Activated T-cell treated with anti-CD3 and anti-CD28 coated beads, Interleukin-2, amount 50 U/mL, for 72 hours (primary cell): Measurements from ENCODE around the gene ZNF487. TPM values are rescaled to one million over a fixed set of nuclear protein-coding genes. Genes with fewer than 3 reads are reported as not detected.
"Not testable (repeated sequence)": the region's sequence is repeated elsewhere in the genome, so short reads cannot be mapped to it uniquely, and the experiment has no call there.

Experiments
- ATAC-seq, 2 donors: fragments of 150-1000 bp; cut with Tn5 transposase; replicated peaks in 1 of 2; 2 replicates each; pipeline ENCODE4 v1.10.0; 2021; ENCODE audit warnings: moderate library complexity in 2 of 2, mild to moderate bottlenecking in 1 of 2
- DNase-seq, 2 donors: peaks; one replicate each; pipeline ENCODE4 v3.0.0; 2021 to 2022; ENCODE audit warnings: mixed read lengths in 1 of 2
- H3K27ac Mint-ChIP-seq: one replicate; pipeline ENCODE4 v1.8.0; 2022; ENCODE audit warnings: mild to moderate bottlenecking, moderate library complexity, mixed read lengths
- H3K27me3 Mint-ChIP-seq: one replicate; pipeline ENCODE4 v1.8.0; 2022; ENCODE audit warnings: low read depth, mixed read lengths
- H3K36me3 Mint-ChIP-seq, 2 donors: one replicate each; pipeline ENCODE4 v1.8.0; 2022; ENCODE audit warnings: mixed read lengths in 2 of 2, mild to moderate bottlenecking in 1 of 2; ENCODE audit not compliant: insufficient read depth in 2 of 2
- H3K4me1 Mint-ChIP-seq: one replicate; pipeline ENCODE4 v1.8.0; 2022; ENCODE audit warnings: low read depth, mixed read lengths
- H3K4me3 Mint-ChIP-seq, 2 donors: one replicate each; pipeline ENCODE4 v1.8.0; 2022; ENCODE audit warnings: mild to moderate bottlenecking in 2 of 2, mixed read lengths in 2 of 2, moderate library complexity in 2 of 2
- H3K9me3 Mint-ChIP-seq, 2 donors: one replicate each; pipeline ENCODE4 v1.8.0; 2022; ENCODE audit warnings: mixed read lengths in 2 of 2
- total RNA-seq, 2 donors: library from RNA; stranded (reverse); gene quantifications; one replicate each; pipeline ENCODE4 v1.2.3, GENCODE V29; 2022

The ZNF487 gene
- total RNA-seq = 1 to 10 TPM; 2.9 to 3.6 TPM

DNA sequence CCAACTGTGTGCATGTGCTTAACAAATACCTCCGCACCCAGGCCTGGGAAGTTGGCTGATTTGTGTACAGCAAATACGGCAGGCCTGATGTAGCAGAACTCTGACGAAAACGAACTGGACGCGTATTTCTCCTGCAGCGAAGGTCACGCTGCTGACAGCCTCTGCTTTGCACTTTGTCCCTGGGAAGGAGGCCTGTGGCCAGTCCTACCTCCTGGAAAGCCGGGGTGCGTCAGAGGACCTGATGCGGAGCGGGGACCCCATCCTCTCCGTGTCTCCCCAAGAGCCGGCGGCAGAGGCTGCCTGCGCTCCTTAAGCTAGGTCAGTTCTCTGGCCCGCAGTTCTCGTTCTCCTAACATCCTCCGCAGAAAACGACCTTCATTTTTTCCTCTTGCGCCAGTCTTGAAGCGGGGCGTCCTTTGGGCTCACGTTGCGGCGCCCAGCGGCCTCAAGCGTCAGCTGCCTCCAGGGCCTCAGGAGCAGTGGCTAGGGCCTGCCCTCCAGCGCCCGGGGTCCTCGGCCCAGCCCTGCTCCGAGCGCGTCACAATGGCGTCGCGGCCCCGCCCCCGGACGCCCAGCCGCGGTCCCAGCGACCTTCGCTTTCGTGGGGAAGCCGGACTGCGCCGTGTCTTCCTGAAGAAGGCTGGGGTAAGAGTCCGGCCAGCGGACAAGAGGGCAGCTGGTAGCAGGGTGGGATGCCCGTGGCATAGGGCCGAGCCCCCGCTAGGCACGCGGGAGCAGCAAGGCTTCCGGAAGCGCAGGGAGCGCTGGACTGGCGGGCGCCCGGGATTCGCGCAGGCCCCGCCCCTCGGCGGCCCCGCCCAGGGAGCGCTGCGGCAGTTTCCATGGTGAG, at the start of gene ZNF487:
TSS of gene ZNF487 (plus strand) at position 821 of the 850 bp plus-strand sequence. CDS start 38,703 bp downstream, outside the sequence.
- H3K36me3 Mint-ChIP-seq = peaks cover 4% of the 10 kb centered on the region in 2 donors
- H3K9me3 Mint-ChIP-seq = no peaks in the 10 kb centered on the region
- DNase-seq = peak; percentile 92 to 93
- ATAC-seq = peak; percentile 97
- peak within 1 kb of the TSS; percentile 88 for H3K27ac Mint-ChIP-seq
- peak within 1 kb of the TSS; percentile 94 to 96 for H3K4me3 Mint-ChIP-seq
- H3K4me1 Mint-ChIP-seq = peaks cover 27% of the 10 kb centered on the region
- no peaks in the 10 kb centered on the region for H3K27me3 Mint-ChIP-seq

DNA sequence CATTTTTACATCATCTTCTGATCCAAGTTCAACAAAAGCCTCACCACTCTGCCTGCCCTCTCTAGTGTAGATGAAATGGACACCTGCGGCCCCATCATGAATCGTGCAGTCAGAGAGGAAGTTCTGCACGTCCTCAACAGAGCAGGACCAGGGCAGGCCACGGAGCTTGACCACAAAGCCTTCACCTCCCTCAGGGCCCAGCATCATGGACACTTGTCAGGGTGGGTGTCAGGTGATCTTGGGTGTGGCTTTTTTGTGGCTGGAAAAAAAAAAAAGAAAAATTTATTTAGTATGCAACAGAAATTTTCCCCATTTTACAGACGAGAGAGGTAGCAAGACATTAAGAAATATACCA, 49.3 kb upstream of the ZNF487 start:
- Mint-ChIP-seq H3K27me3 (no peaks in the 10 kb centered on the region), H3K9me3 (no peaks in the 10 kb centered on the region), H3K4me1 (peaks cover 64% of the 10 kb centered on the region), H3K4me3 (no peak overlapping the region), H3K36me3 (peaks cover 25 to 51% of the 10 kb centered on the region in 2 donors), H3K27ac (peak overlapping the region; percentile 52)
- no peak for DNase-seq
- ATAC-seq = no peak

DNA sequence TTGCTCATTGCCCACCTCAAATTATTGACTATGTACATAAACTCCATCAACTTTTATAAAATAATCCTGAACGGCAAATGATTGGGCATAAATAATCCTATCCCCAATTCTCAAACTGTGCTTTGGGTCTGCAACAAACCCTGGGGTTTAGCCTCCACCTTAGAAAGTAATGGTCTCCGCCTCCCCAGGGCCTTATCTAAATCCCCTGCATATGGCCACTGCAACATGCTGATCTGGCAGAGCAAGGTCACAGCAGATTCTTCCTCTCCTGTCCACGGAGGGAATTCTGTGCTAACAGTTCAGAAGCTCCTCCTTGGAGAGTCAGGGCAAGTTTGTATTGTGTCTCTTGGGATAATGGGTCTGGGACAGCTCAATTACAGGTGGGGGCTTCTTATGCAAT, 47.0 kb upstream of the ZNF487 start:
- Mint-ChIP-seq H3K4me3 (no peak overlapping the region), H3K27me3 (no peaks in the 10 kb centered on the region), H3K27ac (peak overlapping the region; percentile 89), H3K4me1 (peaks cover 85% of the 10 kb centered on the region), H3K9me3 (no peaks in the 10 kb centered on the region), H3K36me3 (peaks cover 34 to 63% of the 10 kb centered on the region in 2 donors)
- no peak for ATAC-seq
- DNase-seq = no peak

DNA sequence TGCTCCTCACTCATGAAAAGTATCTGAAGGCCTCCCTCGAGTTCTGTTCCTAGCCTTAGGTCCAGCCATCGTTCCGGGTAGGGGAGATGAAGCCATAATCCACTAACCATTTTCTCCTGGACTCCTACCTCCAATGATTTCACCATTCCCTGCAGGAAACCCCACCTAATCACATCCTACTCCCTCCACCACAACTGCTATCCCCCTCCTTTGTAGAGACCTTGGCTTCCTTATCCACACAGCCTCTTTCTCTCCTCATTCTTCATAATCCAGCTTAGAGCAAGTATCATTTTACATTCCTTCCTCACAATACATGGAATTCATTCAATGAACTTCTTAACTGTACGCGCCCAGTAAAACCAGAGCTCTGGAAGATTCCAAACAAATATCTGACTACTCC, 46.6 kb upstream of the ZNF487 start:
- H3K27ac Mint-ChIP-seq = peak overlapping the region; percentile 89
- H3K27me3 Mint-ChIP-seq = no peaks in the 10 kb centered on the region
- H3K36me3 Mint-ChIP-seq = peaks cover 35 to 63% of the 10 kb centered on the region in 2 donors
- ATAC-seq (no peak), DNase-seq (no peak)
- H3K4me3 Mint-ChIP-seq = peak overlapping the region; percentile 0 to 50
- no peaks in the 10 kb centered on the region for H3K9me3 Mint-ChIP-seq
- H3K4me1 Mint-ChIP-seq = peaks cover 89% of the 10 kb centered on the region

DNA sequence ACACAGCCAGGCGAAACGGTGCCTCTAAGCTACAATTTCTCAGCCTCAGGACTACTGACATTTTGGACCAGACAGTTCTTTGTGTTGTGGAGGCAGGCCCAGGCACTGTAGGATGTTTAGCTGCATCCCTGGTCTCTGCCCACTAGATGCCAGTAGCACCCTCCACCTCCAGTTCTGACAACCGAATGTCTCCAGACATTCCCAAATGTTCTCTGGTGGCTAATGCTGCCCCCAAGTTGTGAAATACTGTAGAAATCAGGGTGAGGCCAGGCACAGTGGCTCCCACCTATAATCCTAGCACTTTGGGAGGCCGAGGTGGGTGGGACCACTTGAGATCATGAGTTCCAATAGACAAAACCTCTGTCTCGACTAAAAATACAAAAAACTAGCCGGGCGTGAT, 46.2 kb upstream of the ZNF487 start:
- ATAC-seq (no peak), DNase-seq (no peak)
- H3K4me3 Mint-ChIP-seq = peak overlapping the region; percentile 0 to 50
- H3K36me3 Mint-ChIP-seq = peaks cover 35 to 63% of the 10 kb centered on the region in 2 donors
- H3K9me3 Mint-ChIP-seq = no peaks in the 10 kb centered on the region
- H3K4me1 Mint-ChIP-seq = peaks cover 90% of the 10 kb centered on the region
- no peaks in the 10 kb centered on the region for H3K27me3 Mint-ChIP-seq
- peak overlapping the region; percentile 89 for H3K27ac Mint-ChIP-seq

DNA sequence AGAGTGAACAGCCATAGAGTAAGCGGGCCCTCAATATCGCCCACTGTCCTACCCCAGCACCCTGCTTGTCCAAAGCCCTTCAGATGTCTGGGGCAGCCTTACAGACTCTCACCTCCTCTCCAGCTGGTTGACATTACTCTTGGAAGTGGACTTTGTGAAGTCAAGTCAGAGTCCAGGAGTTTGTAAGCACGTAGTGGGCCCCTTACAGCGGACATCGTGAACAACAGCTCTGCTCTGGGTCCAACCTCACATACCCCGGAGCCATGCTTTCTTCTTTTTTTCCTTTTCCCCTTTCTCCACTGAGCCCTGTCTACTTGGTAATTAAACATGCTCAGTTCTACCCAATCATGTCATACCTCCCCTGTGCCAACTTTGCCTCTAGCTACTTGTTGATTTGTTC, 45.4 kb upstream of the ZNF487 start:
- ATAC-seq = no peak
- H3K27me3 Mint-ChIP-seq = no peaks in the 10 kb centered on the region
- DNase-seq = no peak
- H3K4me1 Mint-ChIP-seq = peaks cover 88% of the 10 kb centered on the region
- no peak overlapping the region for H3K4me3 Mint-ChIP-seq
- peaks cover 38 to 68% of the 10 kb centered on the region in 2 donors for H3K36me3 Mint-ChIP-seq
- H3K27ac Mint-ChIP-seq = peak overlapping the region; percentile 62
- no peaks in the 10 kb centered on the region for H3K9me3 Mint-ChIP-seq

DNA sequence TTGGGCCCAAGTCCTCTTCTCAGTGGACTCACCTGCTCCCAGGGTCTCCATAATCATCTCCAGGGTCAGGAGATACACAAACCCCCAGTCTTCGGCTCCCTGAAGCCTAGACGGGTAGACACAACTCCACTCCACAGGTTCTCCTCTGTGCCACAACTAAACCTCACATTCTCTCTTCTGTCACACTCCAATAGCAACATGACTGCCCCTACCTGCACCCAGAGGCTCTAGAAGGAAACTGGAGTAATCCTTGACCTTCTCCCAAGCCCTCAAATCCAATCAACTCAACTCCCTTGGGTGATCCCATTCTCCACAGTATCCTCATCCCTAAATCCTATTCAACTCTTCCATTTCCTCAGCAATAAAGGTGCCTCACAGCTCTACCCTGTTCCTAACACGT, 44.2 kb upstream of the ZNF487 start:
- H3K9me3 Mint-ChIP-seq = no peaks in the 10 kb centered on the region
- H3K27me3 Mint-ChIP-seq = no peaks in the 10 kb centered on the region
- no peak for DNase-seq
- H3K36me3 Mint-ChIP-seq = peaks cover 32 to 58% of the 10 kb centered on the region in 2 donors
- H3K4me1 Mint-ChIP-seq = peaks cover 77% of the 10 kb centered on the region
- H3K27ac Mint-ChIP-seq = peak overlapping the region; percentile 69
- no peak for ATAC-seq
- peak overlapping the region; percentile 12 to 20 for H3K4me3 Mint-ChIP-seq

DNA sequence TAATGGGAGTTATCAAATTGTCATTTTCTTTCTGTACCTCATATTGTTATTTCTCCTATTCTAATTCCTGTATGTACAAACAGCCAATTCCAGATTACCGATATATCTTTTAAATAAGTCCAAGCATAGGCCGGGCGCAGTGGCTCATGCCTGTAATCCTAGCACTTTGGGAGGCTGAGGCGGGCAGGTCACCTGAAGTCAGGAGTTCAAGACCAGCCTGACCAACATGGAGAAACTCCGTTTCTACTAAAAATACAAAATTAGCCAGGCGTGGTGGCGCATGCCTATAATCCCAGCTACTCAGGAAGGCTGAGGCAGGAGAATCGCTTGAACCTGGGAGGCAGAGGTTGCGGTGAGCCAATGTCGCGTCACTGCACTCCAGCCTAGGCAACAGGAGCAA, 43.7 kb upstream of the ZNF487 start:
- ATAC-seq, H3K27me3 Mint-ChIP-seq, DNase-seq, H3K9me3 Mint-ChIP-seq: not testable (repeated sequence)
- peak overlapping the region; percentile 69 for H3K27ac Mint-ChIP-seq
- peak overlapping the region in 1 of 2 donors; percentile 2 for H3K4me3 Mint-ChIP-seq
- peaks cover 77% of the 10 kb centered on the region for H3K4me1 Mint-ChIP-seq
- peaks cover 34 to 59% of the 10 kb centered on the region in 2 donors for H3K36me3 Mint-ChIP-seq

DNA sequence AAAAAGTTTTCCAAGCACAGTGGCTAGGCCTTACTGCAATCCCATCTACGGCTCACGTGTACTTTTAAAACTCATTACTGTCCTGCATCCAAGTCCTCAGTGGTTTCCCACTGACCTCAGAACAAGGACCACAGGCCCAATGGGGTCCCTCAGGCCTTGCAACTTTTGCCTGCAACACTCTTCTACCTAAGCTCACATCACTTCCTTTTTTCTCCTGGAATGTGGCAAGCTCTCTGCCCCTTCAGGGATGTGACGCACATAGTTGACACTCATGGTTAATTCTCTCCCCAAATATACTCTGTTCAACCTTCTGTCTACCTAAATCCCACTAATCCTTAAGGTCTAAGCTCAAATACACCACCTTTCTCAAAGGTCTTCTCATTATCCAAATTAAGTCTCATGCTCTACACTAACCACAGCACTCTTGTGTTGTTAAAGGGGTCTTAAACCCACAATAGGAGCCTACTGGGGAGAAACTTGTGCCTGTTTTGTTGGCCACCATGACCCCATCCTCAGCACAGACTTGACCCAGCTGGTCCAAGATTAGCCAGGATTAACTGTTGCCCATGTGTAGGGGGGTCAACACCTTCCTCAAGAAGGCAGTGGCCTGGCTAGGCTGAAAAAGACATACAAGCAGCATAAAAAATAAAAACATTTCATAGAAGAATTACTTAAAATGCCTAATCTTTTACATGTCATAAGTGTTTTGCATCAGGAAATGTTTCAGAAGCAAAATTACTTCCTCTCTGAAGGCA, 43.1 kb upstream of the ZNF487 start:
- ATAC-seq = no peak

DNA sequence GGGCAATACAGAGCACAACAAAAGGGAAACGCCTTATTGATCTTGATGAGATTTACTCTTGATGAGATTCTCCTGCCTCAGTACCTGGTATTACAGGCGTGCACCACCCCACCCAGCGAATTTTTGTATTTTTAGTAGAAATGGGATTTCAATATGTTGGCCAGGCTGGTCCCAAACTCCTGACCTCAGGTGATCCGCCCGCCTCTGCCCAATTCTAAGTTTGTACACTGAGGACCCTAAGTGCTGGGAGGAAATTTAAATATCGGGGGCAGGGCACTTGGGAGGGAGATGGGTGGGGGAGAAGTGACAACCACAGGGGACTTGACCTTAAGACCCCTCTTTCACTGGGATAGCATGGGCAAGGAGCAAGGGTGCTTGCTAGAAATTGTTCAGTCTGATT, 42.0 kb upstream of the ZNF487 start:
- peaks cover 34 to 52% of the 10 kb centered on the region in 2 donors for H3K36me3 Mint-ChIP-seq
- peak overlapping the region; percentile 69 for H3K27ac Mint-ChIP-seq
- peak overlapping the region; percentile 91 to 92 for H3K4me3 Mint-ChIP-seq
- no peaks in the 10 kb centered on the region for H3K9me3 Mint-ChIP-seq
- H3K27me3 Mint-ChIP-seq = no peaks in the 10 kb centered on the region
- DNase-seq (no peak), ATAC-seq (no peak)
- peaks cover 80% of the 10 kb centered on the region for H3K4me1 Mint-ChIP-seq

More for the DNA sequence above, 43.1 kb upstream of the ZNF487 start:
- Mint-ChIP-seq H3K9me3 (no peaks in the 10 kb centered on the region), H3K27ac (peak overlapping the region; percentile 69), H3K4me1 (peaks cover 77% of the 10 kb centered on the region), H3K4me3 (peak overlapping the region; percentile 27 to 92), H3K27me3 (no peaks in the 10 kb centered on the region), H3K36me3 (peaks cover 30 to 53% of the 10 kb centered on the region in 2 donors)
- DNase-seq = no peak

DNA sequence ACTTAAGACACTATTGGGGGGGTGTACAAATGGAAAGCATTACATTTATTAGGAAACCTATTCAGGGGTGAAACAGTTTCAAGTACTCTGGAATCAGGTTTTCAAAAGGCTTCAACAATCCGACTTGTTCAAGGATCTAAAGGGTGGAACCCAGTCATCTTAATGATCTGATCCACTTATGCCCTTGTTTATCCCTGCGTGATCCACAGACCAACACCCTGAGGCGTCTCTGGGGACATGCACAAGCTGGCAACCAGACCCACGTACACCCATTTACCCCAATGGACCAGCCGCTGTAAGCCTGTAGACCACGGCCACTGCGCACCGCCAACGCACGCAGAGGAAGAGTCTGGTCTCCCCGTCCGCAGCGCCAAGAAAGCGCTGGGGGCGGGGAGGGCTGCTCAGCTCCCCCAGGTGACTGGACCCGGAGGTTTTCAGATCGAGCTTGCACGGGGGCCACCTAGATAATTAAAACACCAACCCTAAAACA, 41.3 kb upstream of the ZNF487 start:
- ATAC-seq = peak in 1 of 2 donors; percentile 18
- Mint-ChIP-seq H3K9me3 (no peaks in the 10 kb centered on the region), H3K27ac (peak overlapping the region; percentile 69), H3K4me1 (peaks cover 80% of the 10 kb centered on the region), H3K4me3 (peak overlapping the region; percentile 91 to 92), H3K36me3 (peaks cover 30 to 45% of the 10 kb centered on the region in 2 donors), H3K27me3 (no peaks in the 10 kb centered on the region)
- DNase-seq = peak; percentile 47 to 66

DNA sequence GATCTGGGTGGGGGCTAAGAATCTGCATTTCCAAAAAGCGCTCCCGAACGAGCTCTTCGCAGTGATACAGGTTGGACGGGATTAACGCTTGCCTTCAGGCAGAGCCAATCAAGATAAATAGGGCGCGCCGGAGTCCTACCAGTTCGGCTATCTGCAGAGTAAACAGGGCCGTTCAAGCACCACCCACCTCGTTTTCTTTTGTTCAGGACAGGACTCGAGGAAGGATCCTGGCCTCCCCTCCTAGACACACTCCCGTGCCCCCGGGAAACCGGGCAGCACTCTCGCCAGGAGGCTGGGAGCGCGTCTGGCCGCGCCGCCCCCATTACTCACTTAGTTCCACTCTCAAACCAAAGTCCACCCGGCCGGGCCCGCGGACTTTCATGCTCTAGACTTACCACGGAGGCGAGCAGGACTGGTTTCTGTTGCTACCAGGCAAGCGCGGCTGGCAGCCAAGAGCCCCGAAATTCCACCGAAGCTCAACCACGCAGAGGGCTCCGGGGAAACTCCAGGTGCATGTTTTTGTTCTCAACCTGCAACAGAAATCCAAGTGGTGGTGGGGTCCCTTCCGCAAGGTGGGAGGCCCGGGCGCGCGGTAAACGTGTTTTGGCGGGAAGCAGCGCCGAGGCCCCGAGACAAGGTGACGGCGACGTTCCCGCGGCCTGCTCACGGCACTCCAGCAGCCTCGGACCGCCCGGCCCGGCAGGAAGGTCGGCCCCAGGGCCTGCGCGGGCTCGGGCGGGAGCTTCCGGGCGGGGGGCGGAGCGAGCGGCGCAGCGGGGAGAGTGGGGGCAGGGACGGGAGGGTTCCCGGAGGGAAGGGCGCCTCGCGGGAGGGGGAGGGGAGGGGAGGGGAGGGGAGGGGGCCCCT, 40.6 kb upstream of the ZNF487 start:
- Mint-ChIP-seq H3K27ac (peak overlapping the region; percentile 69), H3K4me1 (peaks cover 80% of the 10 kb centered on the region), H3K4me3 (peak overlapping the region; percentile 91 to 92), H3K9me3 (no peaks in the 10 kb centered on the region), H3K36me3 (peaks cover 30 to 40% of the 10 kb centered on the region in 2 donors), H3K27me3 (no peaks in the 10 kb centered on the region)
- ATAC-seq (peak; percentile 66 to 70), DNase-seq (peak; percentile 80 to 83)
